GM19043 (cell line): Measurements from ENCODE around the gene OXLD1.

Source experiments
- ATAC-seq: cut with Tn5 transposase; IDR thresholded peaks from one replicate; pipeline ENCODE4 v1.9.1; 2021; ENCODE audit warnings: low read depth; ENCODE audit not compliant: unreplicated experiment

Gene OXLD1

GRCh38 chr17:81666342-81667191 lies at the start of gene OXLD1, which contains the start of gene CCDC137:
OXLD1 (minus strand) TSS chr17:81666605; CDS start chr17:81666577, 28 bp downstream.
CCDC137 (plus strand) TSS chr17:81666737; CDS start chr17:81666767, 30 bp downstream.
- ATAC-seq, result peak; percentile 90

GRCh38 chr17:81715107-81715871 lies 48.9 kb upstream of the OXLD1 start:
- ATAC-seq, result no peak

GRCh38 chr17:81714412-81715106 lies 48.2 kb upstream of the OXLD1 start:
- ATAC-seq, result no peak

GRCh38 chr17:81713556-81714411 lies 47.4 kb upstream of the OXLD1 start:
- ATAC-seq, result no peak

GRCh38 chr17:81713004-81713555 lies 46.7 kb upstream of the OXLD1 start:
- no peak for ATAC-seq

GRCh38 chr17:81712468-81713003 lies 46.1 kb upstream of the OXLD1 start:
- ATAC-seq, result no peak

- ATAC-seq, result no peak
Measured at GRCh38 chr17:81711814-81712467, 45.5 kb upstream of the OXLD1 start, which contains the start of gene SLC25A10. SLC25A10 (plus strand) TSS chr17:81712284; CDS start chr17:81712427, 143 bp downstream.

GRCh38 chr17:81710514-81711308 lies 44.3 kb upstream of the OXLD1 start:
- no peak for ATAC-seq

- ATAC-seq, result no peak
Measured at GRCh38 chr17:81708739-81709185, 42.4 kb upstream of the OXLD1 start.

- no peak for ATAC-seq
Measured at GRCh38 chr17:81707725-81708646, 41.6 kb upstream of the OXLD1 start.

- no peak for ATAC-seq
Measured at GRCh38 chr17:81706757-81707624, 40.6 kb upstream of the OXLD1 start.

GRCh38 chr17:81706232-81706611 lies 39.8 kb upstream of the OXLD1 start:
- no peak for ATAC-seq

- no peak for ATAC-seq
Measured at GRCh38 chr17:81705518-81706231, 39.3 kb upstream of the OXLD1 start.

GRCh38 chr17:81703747-81704654 lies 37.6 kb upstream of the OXLD1 start:
- ATAC-seq, result no peak
